Measurements from ENCODE around the gene SIGLEC1.

Gene SIGLEC1

DNA sequence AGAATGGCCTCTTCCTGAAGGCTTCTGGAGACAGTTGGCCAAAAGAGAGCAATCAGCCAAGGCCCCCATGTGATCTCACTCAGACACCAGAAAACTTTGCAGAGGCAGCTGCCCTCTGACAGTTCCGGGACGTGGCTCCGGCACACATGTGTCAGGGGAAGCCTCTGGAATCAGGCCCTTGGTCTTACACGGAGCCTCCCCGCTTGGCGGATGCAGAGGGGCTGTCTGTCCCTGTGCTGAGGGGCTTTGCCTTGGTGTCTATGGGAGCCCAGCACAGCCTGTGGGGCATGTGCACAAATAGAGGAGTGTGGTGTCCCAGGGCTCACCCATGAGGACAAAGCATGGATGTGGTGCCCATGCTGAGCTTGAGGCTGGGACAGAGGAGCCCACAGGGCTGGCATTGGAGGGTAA is 13.8 kb downstream of the SIGLEC1 start:
- no peak for DNase-seq

DNA sequence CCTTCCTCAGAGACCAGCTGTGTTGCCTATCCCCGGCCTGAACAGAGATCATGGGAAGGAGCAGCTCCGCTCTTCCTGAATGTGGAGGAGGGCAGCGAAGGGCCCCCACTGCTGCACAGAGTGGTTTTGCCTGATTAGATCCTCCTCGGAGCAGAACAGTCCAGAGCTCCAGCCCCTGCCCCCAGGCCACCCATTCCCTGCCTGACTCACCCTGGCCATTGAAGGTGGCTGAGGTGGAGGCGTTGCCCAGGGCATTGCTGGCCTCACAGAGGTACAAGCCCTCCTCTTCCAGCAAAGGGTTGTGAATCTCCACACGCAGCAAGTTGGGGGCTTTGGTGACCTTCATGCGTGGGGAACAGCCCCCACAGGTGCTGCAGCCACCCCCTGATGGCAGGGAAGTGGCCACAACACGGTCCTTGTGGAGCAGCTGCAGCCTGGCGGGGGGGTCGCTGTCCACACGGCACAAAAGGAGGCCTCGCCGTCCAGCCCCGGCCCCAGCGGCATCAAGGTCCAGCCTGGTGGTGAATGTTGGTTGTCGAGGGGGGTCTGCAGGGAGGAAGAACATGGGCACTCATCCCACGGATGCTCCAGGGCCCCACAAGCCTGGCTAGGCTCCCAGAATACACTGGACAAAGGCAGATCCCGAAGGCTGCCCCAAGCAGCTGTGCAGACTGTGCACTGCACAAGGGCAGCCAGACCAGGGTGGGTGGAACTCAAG is 14.7 kb downstream of the SIGLEC1 start:
- no peak for DNase-seq

GRCh38 chr20:3696745-3697587 is 15.4 kb downstream of the SIGLEC1 start:
- no peak for DNase-seq

DNA sequence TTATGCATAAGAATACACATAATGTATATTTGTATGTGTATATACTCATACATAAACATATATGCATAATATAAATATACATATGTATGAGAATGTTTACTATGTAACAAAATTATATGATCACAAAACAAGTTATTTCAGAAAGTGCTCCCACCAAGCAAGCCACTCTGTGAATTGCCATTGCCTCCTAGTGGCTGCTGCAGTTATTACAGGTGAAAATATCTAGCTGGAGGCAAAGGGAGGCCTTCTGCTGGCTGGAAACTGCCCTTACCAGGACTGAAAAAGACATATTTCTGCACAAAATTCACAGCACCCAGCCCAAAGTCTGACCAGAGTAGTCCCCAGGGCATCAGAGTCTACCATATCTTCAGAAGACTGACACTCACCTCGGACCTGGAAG is 16.2 kb downstream of the SIGLEC1 start:
- DNase-seq, result no peak

GRCh38 chr20:3694864-3695263 is 17.5 kb downstream of the SIGLEC1 start:
- DNase-seq, result no peak

GRCh38 chr20:3693376-3693775 is 19.0 kb downstream of the SIGLEC1 start:
- DNase-seq, result no peak

DNA sequence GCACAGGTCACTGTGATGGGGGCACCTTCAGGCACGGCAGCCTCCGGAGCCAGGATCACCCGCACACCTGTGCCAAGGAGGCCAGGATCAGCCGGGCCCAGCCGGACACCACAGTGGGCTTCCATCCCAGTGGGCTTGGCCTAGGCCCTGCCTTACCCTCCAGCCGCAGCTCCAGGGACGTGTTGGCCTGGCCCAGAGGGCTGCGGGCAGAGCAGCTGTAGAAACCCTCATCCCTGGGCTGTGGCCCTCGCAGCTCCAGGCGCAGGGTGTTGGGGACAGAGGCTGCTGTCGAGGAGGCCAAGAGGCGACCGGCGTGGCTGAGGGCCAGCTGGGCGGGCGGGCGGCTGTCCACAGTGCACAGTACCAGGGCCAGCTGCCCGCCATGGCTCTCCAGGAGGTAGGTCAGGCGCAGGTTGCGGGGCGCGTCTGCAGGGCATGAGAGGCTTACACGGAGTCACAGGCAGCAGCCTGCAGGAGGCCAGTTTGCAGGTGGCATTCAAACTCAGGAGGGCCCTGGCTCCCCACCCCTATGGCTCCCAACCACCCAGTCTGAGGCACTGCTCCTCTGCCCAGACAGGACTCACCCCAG is 19.6 kb downstream of the SIGLEC1 start:
- no peak for DNase-seq

- no peak for DNase-seq
Measured at GRCh38 chr20:3691897-3692296, 20.5 kb downstream of the SIGLEC1 start.

GRCh38 chr20:3691306-3691705 is 21.1 kb downstream of the SIGLEC1 start:
- no peak for DNase-seq

GRCh38 chr20:3690413-3690812 is 22.0 kb downstream of the SIGLEC1 start:
- no peak for DNase-seq

DNA sequence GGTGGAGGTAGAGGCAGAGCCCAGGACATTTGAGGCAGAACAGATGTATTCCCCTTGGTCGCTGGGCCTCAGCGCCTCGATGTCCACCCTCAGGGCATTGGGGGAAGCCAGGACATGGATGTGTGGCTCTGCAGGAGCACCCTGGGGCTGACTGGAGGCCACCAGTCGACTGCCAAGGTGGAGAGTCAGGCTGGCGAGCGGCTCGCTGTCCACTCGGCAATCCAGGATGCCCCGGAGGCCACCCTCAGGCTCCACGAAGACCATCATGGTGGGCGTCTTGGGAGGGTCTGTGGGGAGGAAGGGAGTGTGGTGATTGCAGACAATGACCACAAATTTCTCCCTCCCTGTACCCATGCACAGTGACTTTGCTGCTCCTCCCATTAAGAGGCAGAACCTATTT is 22.4 kb downstream of the SIGLEC1 start:
- DNase-seq, result no peak

DNA sequence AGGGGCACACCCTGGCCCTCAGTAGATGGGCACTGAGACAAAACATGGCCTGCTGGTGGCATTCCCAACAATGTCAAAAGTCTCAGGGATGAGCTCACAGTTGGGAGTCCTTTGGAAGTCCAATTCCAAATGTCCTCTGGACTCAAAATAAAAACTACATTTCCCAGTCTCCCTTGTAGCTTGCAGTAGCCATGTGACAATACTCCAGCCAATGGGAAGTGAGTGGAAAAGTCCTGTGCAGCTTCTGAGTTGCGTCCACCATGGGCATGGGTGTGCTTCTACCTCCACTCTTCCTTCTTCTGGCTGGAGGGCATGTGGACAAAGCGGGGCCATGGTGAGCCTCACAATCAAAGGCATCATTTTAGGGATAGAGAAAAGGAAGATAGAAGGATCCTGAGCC is 24.7 kb downstream of the SIGLEC1 start:
- DNase-seq, result no peak

GRCh38 chr20:3686867-3687321 is 25.5 kb downstream of the SIGLEC1 start:
- DNase-seq, result no peak

GRCh38 chr20:3686421-3686820 is 26.0 kb downstream of the SIGLEC1 start:
- DNase-seq, result no peak

DNA sequence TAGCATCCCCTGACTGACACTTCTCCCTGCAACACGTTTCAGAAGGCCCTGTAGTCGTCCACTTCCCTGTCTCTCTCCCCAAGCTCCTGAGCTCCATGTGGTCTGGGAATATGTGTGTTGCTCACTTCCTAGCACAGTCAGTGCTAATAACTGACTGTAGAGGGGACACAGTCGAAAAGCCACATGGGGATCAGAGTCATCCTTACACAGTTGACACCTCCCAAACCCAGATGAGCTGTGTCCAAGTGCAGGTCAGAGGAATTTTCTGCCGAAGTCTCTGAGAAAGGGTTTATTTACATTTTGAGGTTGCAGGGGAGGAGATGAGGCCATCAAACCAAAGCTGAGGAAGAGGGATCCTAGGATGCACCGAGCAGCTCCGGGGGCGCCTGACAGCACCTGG is 27.1 kb downstream of the SIGLEC1 start:
- no peak for DNase-seq

- no peak for DNase-seq
Measured at GRCh38 chr20:3681931-3682781, 30.2 kb downstream of the SIGLEC1 start, which contains the start of gene ADAM33. Gene ADAM33 (minus strand): TSS chr20:3682010. CDS start chr20:3682004, 6 bp downstream.

- no peak for DNase-seq
Measured at GRCh38 chr20:3681352-3681930, 31.0 kb downstream of the SIGLEC1 start.

DNA sequence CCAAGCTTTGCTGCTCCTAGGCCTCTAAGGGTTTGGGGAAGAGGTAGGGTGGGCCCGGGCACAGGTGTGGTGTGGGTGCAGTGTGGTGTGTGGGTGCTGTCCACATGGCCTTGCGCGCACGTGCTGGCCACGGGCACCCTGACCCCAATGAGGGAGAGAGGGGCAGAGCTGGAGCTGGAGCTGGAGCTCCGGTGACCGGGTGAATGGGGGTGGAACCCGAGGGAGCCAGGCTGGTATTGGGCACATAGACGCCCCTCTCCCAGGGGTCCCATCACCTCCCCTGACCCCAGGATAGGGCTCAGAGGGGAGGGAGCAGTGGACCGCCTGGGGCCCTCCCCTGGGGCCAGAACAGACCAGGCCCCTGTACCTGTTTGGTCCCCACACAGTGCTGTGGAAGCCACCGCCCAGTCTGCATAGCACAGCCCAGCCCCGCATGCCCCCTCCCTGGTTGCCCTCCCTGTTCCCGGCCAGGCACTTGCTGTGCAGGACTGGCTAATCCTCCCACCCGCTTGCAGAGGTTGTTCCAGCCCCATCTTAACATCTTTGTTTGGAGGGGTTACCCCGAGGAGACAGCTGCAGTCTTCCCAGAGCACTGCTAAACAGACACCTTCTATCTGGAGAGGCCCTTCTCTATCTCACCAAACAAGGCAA is 31.6 kb downstream of the SIGLEC1 start:
- DNase-seq, result no peak

DNA sequence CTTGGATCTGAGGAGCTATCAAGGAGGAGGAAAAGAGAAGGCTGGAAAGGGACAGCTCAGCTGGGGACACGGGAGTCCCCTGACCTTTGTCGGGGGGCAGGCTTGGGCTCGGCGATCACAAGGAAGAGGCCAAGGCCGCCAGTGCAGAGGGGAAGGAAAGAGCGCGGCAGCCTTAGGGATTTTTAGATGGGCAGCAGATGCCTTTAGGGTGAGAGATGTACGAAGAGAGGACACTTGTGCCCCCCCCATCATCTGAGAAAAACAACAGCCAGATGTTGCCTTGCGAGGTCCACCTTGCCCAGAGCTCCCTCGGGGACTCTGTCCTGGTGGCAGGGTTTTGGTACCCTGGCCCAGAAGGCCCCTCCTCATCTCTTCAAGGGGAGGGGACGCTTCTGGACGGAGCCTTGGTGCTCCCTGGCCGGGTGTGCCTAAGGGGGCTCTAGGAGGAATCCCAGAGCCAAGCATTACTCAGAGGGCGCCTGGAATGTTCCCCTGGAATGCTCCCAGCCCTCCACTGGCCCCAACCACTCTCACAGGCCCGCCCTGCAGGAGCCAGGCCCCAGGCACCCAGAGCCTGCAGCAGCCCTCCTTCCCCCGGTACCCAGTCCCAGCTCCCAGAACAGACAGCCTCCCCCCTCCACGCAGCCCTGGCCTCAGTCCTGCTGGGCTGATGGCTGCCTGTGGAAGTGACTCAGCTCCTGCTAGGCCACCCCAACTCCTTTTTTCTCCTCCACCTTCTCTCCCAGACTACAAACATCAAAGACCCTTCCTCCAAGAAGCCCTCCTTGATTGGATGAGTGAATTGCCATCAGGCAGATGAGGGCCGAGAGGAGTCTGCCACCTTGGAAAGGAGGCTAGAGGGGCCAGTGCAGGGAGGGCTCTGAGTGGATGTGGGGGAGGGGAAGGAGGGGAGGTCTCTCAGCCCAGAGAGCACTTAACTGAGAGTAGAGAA is 32.4 kb downstream of the SIGLEC1 start:
- no peak for DNase-seq

DNA sequence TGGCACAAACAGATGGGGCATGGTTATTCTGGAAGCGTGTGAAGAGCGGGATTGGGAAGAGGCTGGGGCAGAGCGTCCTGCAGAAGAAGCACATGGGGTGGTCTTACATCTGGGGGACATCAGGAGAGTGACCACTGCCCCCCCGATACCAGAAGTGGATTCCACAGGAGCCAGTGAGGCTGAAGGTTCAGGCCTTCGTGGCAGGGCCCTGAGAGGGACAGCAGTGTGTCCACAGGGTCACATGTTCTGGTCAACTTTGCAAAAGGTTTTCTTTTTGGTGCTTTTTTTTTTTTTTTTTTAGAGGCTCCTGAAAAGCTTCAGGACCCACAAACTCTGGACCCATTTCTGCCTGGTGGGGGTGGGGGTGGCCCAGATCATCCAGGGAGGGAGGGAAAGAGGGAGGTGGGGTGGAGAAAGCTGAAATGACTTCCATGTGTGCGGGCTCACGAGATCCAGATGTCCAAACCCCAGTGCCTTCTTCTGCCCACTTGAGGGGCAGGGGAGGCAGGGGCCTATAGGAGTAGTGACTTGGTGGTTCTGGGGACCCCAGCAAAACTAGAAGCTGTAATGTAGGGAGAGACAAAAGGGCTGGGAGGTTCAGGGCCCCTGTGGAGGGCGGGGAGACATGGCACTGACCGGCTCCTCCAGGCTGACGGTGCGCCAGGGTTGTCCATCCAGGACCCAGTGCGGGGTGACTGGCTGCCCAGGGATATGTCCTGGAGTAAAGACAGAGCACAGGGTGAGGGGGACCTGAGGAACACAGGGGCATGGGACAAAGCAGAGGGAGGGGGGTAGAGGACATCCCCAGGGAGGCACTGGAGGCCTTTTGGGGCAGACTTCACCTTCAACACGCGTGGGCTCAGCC is 33.3 kb downstream of the SIGLEC1 start:
- DNase-seq, result no peak

Measured in CD4-positive, alpha-beta T cell treated with Interleukin-12 subunit alpha and Interleukin-12 subunit beta, for 1 hour (primary cell).